B cell (primary cell): ENCODE data around the gene JUNB. TPM values are rescaled to one million over a fixed set of nuclear protein-coding genes. Genes with fewer than 3 reads are reported as not detected.

Source experiments
- ATAC-seq: fragments of 200-7000 bp; cut with Tn5 transposase; one replicate; pipeline ENCODE4 v1.10.0; 2021; ENCODE audit warnings: low read depth, mild to moderate bottlenecking, moderate number of reproducible peaks, moderate library complexity
- CTCF ChIA-PET: fragments of 350-600 bp; sonication (Branson Sonifier 250); formaldehyde crosslinking; loops from one replicate; lab custom pipeline; 2021; ENCODE audit warnings: antibody characterized with exemption, inconsistent platforms; lab: Charles Lee
- POLR2A ChIA-PET: fragments of 350-600 bp; sonication (Branson Sonifier 250); formaldehyde crosslinking; loops from one replicate; lab custom pipeline; 2021; ENCODE audit warnings: antibody characterized with exemption; lab: Charles Lee
- DNase-seq: peaks from one replicate; pipeline ENCODE4 v3.0.0; 2013
- H2AFZ ChIP-seq: 2 replicates; pipeline ENCODE4 v1.6.1; 2012; ENCODE audit warnings: mild to moderate bottlenecking, low read depth, low read length; ENCODE audit not compliant: insufficient read depth, poor library complexity, severe bottlenecking
- H3K27ac ChIP-seq, 2 donors: 1 replicate in 1 of 2; 2 replicates in 1 of 2; pipeline ENCODE4 v1.5.1; 2012 to 2013; ENCODE audit warnings: low read length in 2 of 2, mild to moderate bottlenecking in 2 of 2, moderate library complexity in 1 of 2
- H3K27me3 ChIP-seq, 4 experiments: fragments of 200-600 bp in 1 of 4; sonication (generic) in 1 of 4; replicated peaks in 1 of 4; 1 replicate in 2 of 4; 2 replicates in 2 of 4; pipeline versions ENCODE4 v1.6.1 to v1.7.0; 2013 to 2016; ENCODE audit warnings: low read length in 3 of 4, mild to moderate bottlenecking in 2 of 4, mixed read lengths in 1 of 4, moderate library complexity in 1 of 4; ENCODE audit not compliant: insufficient read depth in 4 of 4, control insufficient read depth in 3 of 4; ENCODE audit errors: control extremely low read depth in 1 of 4
- H3K36me3 ChIP-seq, 2 experiments: replicated peaks in 1 of 2; 1 replicate in 1 of 2; 2 replicates in 1 of 2; pipeline versions ENCODE4 v1.6.1 to v1.7.1; 2013; ENCODE audit warnings: low read length in 1 of 2; ENCODE audit not compliant: insufficient read depth in 2 of 2, control insufficient read depth in 1 of 2; ENCODE audit errors: control extremely low read depth in 1 of 2, extremely low read depth in 1 of 2
- H3K4me1 ChIP-seq, 2 donors: fragments of 200-600 bp in 1 of 2; sonication (generic) in 1 of 2; 1 replicate in 1 of 2; 2 replicates in 1 of 2; pipeline versions ENCODE4 v1.5.1 to v1.6.1; 2013 to 2017; ENCODE audit warnings: low read length in 2 of 2; ENCODE audit not compliant: control insufficient read depth in 2 of 2, insufficient read depth in 2 of 2
- H3K4me2 ChIP-seq: replicated peaks from 2 replicates; pipeline ENCODE3; 2012; ENCODE audit warnings: mild to moderate bottlenecking, low read depth, low read length; ENCODE audit not compliant: poor library complexity, severe bottlenecking
- H3K4me3 ChIP-seq, 5 experiments: fragments of 200-600 bp in 1 of 5; sonication (generic) in 1 of 5; 1 replicate in 3 of 5; 2 replicates in 2 of 5; pipeline versions ENCODE4 v1.5.1 to v1.7.0; 2011 to 2016; ENCODE audit warnings: low read length in 4 of 5, mild to moderate bottlenecking in 4 of 5, low read depth in 2 of 5, control low read depth in 1 of 5, moderate library complexity in 1 of 5; ENCODE audit not compliant: insufficient read depth in 1 of 5; ENCODE audit errors: control extremely low read depth in 1 of 5, extremely low read depth in 1 of 5
- H3K79me2 ChIP-seq: fragments of 200-600 bp; sonication (generic); one replicate; pipeline ENCODE4 v1.6.0; 2016; ENCODE audit warnings: low read length; ENCODE audit not compliant: control insufficient read depth, insufficient read depth
- H3K9ac ChIP-seq: fragments of 200-600 bp; sonication (generic); 2 replicates; pipeline ENCODE4 v1.6.1; 2017; ENCODE audit warnings: mild to moderate bottlenecking, low read length, moderate library complexity
- H3K9me3 ChIP-seq, 3 donors: one replicate each; pipeline versions ENCODE4 v1.6.1 to v1.7.1; 2013; ENCODE audit warnings: low read length in 2 of 3; ENCODE audit not compliant: control insufficient read depth in 2 of 3, insufficient read depth in 1 of 3; ENCODE audit errors: control extremely low read depth in 1 of 3
- H4K20me1 ChIP-seq: 2 replicates; pipeline ENCODE4 v1.6.0; 2012; ENCODE audit warnings: mild to moderate bottlenecking, low read length; ENCODE audit not compliant: insufficient read depth, control insufficient read depth, poor library complexity, severe bottlenecking
- H3K27ac Mint-ChIP-seq: one replicate; pipeline ENCODE4 v1.8.0; 2021; ENCODE audit warnings: mixed read lengths
- H3K27me3 Mint-ChIP-seq: one replicate; pipeline ENCODE4 v1.8.0; 2021; ENCODE audit warnings: mixed read lengths
- H3K4me1 Mint-ChIP-seq: one replicate; pipeline ENCODE4 v1.8.0; 2021; ENCODE audit warnings: mixed read lengths
- H3K4me3 Mint-ChIP-seq: one replicate; pipeline ENCODE4 v1.8.0; 2021; ENCODE audit warnings: mixed read lengths
- H3K9me3 Mint-ChIP-seq: one replicate; pipeline ENCODE4 v1.8.0; 2022; ENCODE audit warnings: mixed read lengths; ENCODE audit not compliant: insufficient read depth
- EZH2 ChIP-seq: IDR thresholded peaks from 2 replicates; pipeline ENCODE4 v1.6.1; 2012; ENCODE audit warnings: borderline replicate concordance, low read depth, mild to moderate bottlenecking, moderate library complexity, low read length; ENCODE audit not compliant: insufficient read depth, poor library complexity, severe bottlenecking
- WGBS: methylation state at CpG from one replicate; pipeline ENCODE4 v1.1.5; 2013; ENCODE audit warnings: missing lambda C conversion rate; ENCODE audit not compliant: insufficient coverage; 5-methylcytosine and 5-hydroxymethylcytosine counted together
- intact Hi-C: fragments of 100-400 bp; cut with micrococcal nuclease; formaldehyde crosslinking; loops from one replicate; pipeline ENCODE4 v1.10.0; 2022
- polyA plus RNA-seq: library from polyadenylated mRNA; depleted of rRNA; stranded (reverse); fragments of >200 nt; gene quantifications from 2 replicates; pipeline ENCODE4 v1.2.3, GENCODE V29; 2012
- total RNA-seq, 2 donors: library from RNA; stranded (reverse); fragments of 120-200 nt in 1 of 2; gene quantifications; 1 replicate in 1 of 2; 2 replicates in 1 of 2; pipeline versions ENCODE4 v1.2.3 to v1.2.4, GENCODE V29; 2013 to 2022
- TF ChIP-seq, protein P1 (sequence below): fragments of 200-600 bp; IDR thresholded peaks from one replicate; pipeline ENCODE4 v1.8.0; 2022; ENCODE audit warnings: antibody characterized with exemption, mild to moderate bottlenecking

The JUNB gene
- total and polyA plus RNA-seq, 2 donors (not counting 1 experiment from before 2014, with no cell fraction given): 206 to 4,055 TPM

DNA sequence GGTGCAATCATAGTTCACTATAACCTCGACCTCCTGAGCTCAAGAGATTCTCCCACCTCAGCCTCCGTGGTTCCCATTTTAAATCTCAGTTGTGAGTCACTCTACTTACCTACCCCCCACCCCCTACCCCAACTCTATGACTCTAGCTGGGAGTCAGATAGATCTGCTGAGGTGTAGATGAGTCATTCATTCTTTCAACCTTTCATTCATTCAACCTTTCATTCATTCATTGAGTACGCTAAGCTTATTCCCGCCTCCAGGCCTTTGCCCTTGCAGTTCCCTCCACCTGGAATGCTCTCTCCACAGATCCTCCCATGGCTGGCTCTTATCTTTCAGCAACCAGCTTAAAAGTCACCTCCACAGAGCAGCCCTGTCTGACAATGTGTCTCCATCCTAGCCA is 45.9 kb downstream of the JUNB start:
- 89% methylated on average over 2 of the region's 4 CpGs for WGBS
- Histone ChIP-seq H3K4me3 (no peak overlapping the region), H3K27me3 (peaks cover 6 to 95% (median 66%) of the 10 kb centered on the region in 4 experiments), H3K9me3 (peaks cover 0 to 52% (median 7%) of the 10 kb centered on the region in 3 donors), H3K4me2 (no peak overlapping the region), H3K4me1 (peaks cover 54 to 67% of the 10 kb centered on the region in 2 donors), H4K20me1 (no peaks in the 10 kb centered on the region), H3K27ac (no peak overlapping the region), H3K79me2 (no peaks in the 10 kb centered on the region), H2AFZ (no peak overlapping the region), H3K36me3 (no peaks in the 10 kb centered on the region), H3K9ac (no peak overlapping the region)
- peaks cover 69% of the 10 kb centered on the region for H3K27me3 Mint-ChIP-seq
- peaks cover 55% of the 10 kb centered on the region for H3K4me1 Mint-ChIP-seq
- ATAC-seq (no peak), DNase-seq (no peak)
- no peaks in the 10 kb centered on the region for H3K9me3 Mint-ChIP-seq
- no peak overlapping the region for H3K27ac Mint-ChIP-seq
- TF ChIP-seq EZH2: no peak
- TF ChIP-seq, protein P1, sequence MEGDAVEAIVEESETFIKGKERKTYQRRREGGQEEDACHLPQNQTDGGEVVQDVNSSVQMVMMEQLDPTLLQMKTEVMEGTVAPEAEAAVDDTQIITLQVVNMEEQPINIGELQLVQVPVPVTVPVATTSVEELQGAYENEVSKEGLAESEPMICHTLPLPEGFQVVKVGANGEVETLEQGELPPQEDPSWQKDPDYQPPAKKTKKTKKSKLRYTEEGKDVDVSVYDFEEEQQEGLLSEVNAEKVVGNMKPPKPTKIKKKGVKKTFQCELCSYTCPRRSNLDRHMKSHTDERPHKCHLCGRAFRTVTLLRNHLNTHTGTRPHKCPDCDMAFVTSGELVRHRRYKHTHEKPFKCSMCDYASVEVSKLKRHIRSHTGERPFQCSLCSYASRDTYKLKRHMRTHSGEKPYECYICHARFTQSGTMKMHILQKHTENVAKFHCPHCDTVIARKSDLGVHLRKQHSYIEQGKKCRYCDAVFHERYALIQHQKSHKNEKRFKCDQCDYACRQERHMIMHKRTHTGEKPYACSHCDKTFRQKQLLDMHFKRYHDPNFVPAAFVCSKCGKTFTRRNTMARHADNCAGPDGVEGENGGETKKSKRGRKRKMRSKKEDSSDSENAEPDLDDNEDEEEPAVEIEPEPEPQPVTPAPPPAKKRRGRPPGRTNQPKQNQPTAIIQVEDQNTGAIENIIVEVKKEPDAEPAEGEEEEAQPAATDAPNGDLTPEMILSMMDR: no peak
- peak overlapping the region; percentile 53 for H3K4me3 Mint-ChIP-seq
- ChIA-PET POLR2A (no interaction called here), CTCF (interaction anchor here (0.6 to 1.8 kb wide), 7 partner anchors 9 to 1550 kb away, joined by 3 to 12 read pairs (median 4); no protein-coding TSS in a partner anchor)
- intact Hi-C loops: no loop called here

DNA sequence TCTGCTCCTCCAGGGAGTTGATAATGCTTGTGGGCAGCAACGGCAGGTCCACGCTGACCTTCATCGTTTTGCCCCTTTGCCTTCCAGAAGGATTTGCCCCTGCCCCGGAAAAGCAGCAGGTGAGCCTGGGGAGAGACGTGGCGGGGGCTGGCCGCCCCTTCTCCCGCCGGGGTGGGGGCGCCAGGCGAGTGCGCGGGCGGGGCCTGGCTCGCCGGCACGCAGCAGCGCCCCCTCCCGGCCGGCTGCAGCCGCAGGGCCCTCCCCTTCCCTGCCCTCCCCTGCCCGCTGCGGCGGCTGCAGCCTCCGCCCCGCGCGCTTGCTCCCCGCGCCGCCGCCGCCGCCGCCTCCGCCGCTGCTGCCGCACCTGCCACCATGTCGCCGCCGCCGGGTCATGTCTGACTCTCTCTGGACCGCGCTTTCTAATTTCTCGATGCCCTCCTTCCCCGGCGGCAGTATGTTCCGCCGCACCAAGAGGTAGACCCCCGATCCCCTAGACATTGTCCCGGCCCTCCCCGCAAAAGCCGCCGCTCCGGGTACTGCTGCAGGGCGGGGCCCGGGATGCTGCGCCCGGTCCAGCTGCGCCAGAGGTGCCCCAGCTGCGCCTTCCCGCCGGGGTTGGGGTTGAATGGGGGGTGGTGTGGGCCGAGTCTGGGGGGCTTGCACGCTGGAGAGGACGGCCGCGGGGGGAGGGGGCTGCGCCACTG is 47.0 kb downstream of the JUNB start, which contains the start of gene MAST1:
TSS of gene MAST1 (plus strand) at position 334 of the 704 bp plus-strand sequence. CDS start at position 392, 58 bp downstream.
- ATAC-seq (peak; percentile 72), DNase-seq (peak; percentile 74)
- Mint-ChIP-seq H3K27ac (no peak within 1 kb of the TSS), H3K4me3 (peak within 1 kb of the TSS; percentile 75), H3K4me1 (peaks cover 48% of the 10 kb centered on the region), H3K27me3 (peaks cover 65% of the 10 kb centered on the region), H3K9me3 (no peaks in the 10 kb centered on the region)
- intact Hi-C loops: loop anchor here (2.0 kb wide), 1 partner anchor 32 kb away; the partner anchor contains the start of gene RNASEH2A
- H3K27me3 ChIP-seq: peaks cover 6 to 93% (median 57%) of the 10 kb centered on the region in 4 experiments
- ChIA-PET CTCF (interaction anchor here (1.8 kb wide), 1 partner anchor 9 kb away, joined by 12 read pairs; no protein-coding TSS in a partner anchor), POLR2A (no interaction called here)
- no peaks in the 10 kb centered on the region for H3K79me2 ChIP-seq
- H3K36me3 ChIP-seq: no peaks in the 10 kb centered on the region
- H3K4me3 ChIP-seq: peak within 1 kb of the TSS in 3 of 5 experiments; percentile 12 to 57 (median 36)
- peak within 1 kb of the TSS; percentile 52 for H3K9ac ChIP-seq
- H4K20me1 ChIP-seq: no peaks in the 10 kb centered on the region
- WGBS: 2% methylated on average over 58 of the region's 69 CpGs
- H3K27ac ChIP-seq: no peak within 1 kb of the TSS
- peak within 1 kb of the TSS; percentile 91 for H3K4me2 ChIP-seq
- TF ChIP-seq, protein P1: peak; percentile 63
- no peak for TF ChIP-seq EZH2
- H3K9me3 ChIP-seq: peaks cover 0 to 44% (median 7%) of the 10 kb centered on the region in 3 donors
- peaks cover 43 to 56% of the 10 kb centered on the region in 2 donors for H3K4me1 ChIP-seq
- H2AFZ ChIP-seq: peak within 1 kb of the TSS; percentile 44
